GM19099 (cell line): Measurements from ENCODE around the gene SLC12A9.

ENCODE experiments used
- POLR2A ChIP-seq: IDR thresholded peaks from 3 replicates; pipeline ENCODE4 v1.6.1; 2011; ENCODE audit warnings: low read depth; ENCODE audit not compliant: insufficient read length; ENCODE audit errors: extremely low read depth

The SLC12A9 gene

GRCh38 chr7:100840470-100841100 lies 11.9 kb upstream of the SLC12A9 start:
- TF ChIP-seq POLR2A, result no peak

DNA sequence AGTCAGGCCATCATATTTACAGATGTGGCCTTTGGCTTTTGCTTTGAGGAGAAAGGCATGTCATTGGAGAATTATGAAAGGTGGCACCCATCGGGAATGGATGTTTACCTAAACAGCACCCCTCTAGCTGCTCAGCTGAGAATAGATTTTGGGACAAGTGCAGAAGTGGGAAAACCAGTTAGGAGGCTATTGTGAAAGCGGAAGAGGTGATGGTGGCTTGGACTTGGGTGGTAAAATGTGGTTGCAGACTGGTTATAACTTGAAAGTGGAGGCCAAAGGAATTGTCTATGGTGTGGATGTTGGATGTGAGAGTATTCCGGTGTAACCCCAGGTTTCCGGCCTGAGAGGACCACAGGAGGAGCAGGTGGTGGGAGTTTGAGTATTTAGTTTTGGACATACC lies 5.2 kb upstream of the SLC12A9 start:
- TF ChIP-seq POLR2A, result no peak

DNA sequence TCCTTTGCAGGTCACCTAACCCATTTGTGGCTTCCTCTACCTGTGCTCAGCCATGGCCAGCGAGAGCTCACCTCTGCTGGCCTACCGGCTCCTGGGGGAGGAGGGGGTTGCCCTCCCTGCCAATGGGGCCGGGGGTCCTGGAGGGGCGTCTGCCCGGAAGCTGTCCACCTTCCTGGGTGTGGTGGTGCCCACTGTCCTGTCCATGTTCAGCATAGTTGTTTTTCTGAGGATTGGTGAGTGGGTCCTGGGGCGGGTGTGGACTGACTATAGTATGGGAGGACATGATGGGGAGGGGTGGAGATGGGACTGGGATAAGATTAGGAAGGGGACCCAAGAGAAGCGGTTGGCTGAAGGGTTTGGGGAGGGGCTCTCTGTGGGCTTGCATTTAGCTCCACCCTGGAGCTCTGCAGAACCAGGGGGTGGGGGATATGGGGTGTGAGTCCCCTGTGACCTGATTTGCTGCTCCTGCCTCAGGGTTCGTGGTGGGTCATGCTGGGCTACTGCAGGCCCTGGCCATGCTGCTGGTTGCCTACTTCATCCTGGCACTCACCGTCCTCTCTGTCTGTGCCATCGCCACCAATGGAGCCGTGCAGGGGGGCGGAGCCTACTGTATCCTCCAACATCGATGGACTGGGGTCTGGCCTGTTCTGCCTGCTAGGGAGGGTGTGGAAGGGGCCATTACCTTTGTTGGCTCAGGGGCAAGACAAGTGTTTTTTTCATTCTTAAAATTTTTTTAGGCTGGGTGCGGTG lies 1.8 kb downstream of the SLC12A9 start:
- TF ChIP-seq POLR2A, result no peak

DNA sequence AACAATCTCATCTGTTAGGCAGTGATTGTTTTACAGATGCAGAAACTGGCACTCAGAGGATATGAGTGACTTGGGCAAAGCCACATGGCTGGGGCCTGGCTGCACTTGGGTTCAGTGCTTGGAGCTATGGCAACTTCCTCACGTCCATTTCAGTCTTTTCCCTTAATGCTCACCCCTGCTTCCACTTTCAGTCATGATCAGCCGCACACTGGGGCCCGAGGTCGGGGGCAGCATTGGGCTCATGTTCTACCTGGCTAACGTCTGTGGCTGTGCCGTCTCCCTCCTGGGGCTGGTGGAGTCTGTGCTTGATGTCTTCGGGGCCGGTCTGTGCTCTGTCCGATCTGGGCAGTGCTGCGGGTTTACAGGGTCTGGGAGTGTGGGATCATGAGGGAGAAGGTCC lies 3.0 kb downstream of the SLC12A9 start:
- no peak for TF ChIP-seq POLR2A

- TF ChIP-seq POLR2A, result no peak
Measured at GRCh38 chr7:100856871-100857282, 4.4 kb downstream of the SLC12A9 start.

GRCh38 chr7:100859856-100860255 lies 7.3 kb downstream of the SLC12A9 start:
- TF ChIP-seq POLR2A, result no peak

DNA sequence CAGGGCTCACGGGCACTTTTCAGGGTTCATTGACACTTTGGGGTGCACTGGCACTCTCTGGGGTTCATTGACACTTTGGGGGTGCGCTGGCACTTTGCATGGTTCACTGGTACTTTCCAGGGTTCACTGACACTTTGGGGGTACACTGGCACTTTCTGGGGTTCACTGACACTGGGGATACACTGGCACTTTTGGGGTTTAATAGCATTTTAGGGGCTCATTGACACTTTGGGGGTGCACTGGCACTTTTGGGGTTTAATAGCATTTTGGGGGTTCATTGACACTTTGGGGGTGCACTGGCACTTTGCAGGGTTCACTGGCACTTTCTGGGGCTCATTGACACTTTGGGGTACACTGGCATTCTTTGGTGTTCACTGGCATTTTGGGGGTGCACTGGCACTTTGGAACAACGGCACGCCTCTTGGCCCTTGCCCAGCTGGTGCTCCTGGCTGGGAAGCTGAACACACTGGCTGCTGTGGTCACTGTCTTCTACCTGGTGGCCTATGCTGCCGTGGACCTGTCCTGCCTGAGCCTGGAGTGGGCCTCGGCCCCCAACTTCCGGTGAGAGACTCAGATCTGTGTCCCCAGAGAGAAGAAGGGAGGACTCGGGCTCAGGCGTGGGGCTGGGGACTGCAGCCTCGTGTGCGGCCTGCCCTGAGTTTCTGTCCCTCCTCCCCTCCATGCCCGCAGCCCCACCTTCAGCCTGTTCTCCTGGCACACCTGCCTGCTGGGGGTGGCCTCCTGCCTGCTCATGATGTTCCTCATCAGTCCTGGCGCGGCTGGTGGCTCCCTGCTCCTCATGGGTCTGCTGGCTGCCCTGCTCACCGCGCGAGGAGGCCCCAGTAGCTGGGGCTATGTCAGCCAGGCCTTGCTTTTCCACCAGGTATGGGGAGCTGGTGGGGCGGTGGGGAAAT lies 8.4 kb downstream of the SLC12A9 start:
- no peak for TF ChIP-seq POLR2A

- TF ChIP-seq POLR2A, result no peak
Measured at GRCh38 chr7:100861616-100861985, 9.1 kb downstream of the SLC12A9 start.

GRCh38 chr7:100863406-100863950 lies 11.0 kb downstream of the SLC12A9 start:
- TF ChIP-seq POLR2A, result no peak

DNA sequence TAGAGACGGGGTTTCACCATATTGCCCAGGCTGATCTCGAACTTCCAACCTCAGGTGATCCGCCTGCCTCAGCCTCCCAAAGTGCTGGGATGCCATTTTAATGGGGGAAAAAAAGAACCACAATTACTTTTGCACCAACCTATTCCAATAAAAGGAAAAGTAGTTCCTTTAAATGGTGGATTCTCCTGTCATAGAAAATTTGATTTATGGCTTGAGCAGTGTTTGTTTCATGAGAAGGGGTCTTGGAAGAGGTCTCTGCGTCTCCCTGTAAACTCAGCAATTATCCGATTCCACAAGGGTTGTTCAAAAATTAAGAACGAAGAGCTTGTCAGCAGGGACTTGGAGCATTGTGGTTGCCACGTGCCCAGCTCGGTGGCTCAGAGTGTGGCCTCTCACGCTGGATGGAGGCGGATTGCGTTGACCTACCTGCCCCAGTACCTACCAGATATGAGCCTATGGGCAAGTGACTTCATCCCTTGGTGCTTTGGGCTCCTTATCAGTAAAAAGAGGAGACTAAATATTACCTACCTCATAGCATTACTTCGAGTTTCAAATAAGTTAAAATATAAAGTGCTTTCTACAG lies 11.8 kb downstream of the SLC12A9 start:
- TF ChIP-seq POLR2A, result no peak

GRCh38 chr7:100865372-100865911 lies 12.9 kb downstream of the SLC12A9 start:
- TF ChIP-seq POLR2A, result no peak

- no peak for TF ChIP-seq POLR2A
Measured at GRCh38 chr7:100865938-100866728, 13.6 kb downstream of the SLC12A9 start.

DNA sequence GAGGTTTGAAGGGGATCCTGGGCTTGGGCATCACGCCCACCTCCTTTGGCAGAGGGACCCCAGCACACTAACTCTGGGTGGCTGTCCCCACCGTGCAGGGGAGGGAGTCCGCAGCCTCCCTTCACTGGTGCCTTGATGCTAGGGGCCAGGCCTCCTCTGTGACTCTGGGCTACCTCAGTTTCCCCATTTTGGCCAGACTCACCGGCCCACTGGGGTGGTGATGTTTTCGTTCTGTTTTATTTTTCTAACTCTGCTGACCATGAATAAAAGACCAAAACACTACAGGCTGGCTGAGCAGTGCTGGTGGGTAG lies 14.2 kb downstream of the SLC12A9 start:
- no peak for TF ChIP-seq POLR2A
